PC-9 (cell line): ENCODE data around the gene ASTL. TPM values are rescaled to one million over a fixed set of nuclear protein-coding genes. Genes with fewer than 3 reads are reported as not detected.

Source experiments
- BruUV-seq: library from RNA; stranded (reverse); fragments of 400-500 nt; replicated peaks from 2 replicates; lab custom pipeline; 2021; lab: Mats Ljungman, UMichigan
- CTCF ChIA-PET: fragments of 300-600 bp; sonication (Branson Sonifier 250); formaldehyde crosslinking; loops from one replicate; lab custom pipeline; 2022; ENCODE audit warnings: antibody characterized with exemption; lab: Charles Lee
- POLR2A ChIA-PET: fragments of 300-600 bp; sonication (Branson Sonifier 250); formaldehyde crosslinking; loops from one replicate; lab custom pipeline; 2022; ENCODE audit warnings: antibody characterized with exemption; ENCODE audit not compliant: unreplicated experiment; lab: Charles Lee
- DNase-seq, 2 experiments: peaks; one replicate each; pipeline versions ENCODE4 v3.0.0 to v3.0.0-alpha.2; 2015 to 2022; ENCODE audit warnings: mixed read lengths in 1 of 2
- H2AFZ ChIP-seq: fragments of 200-600 bp; sonication (generic); 2 replicates; pipeline ENCODE4 v1.8.1; 2017; ENCODE audit warnings: antibody characterized with exemption
- H3F3A ChIP-seq: fragments of 200-600 bp; sonication (generic); 2 replicates; pipeline ENCODE4 v1.8.1; 2017; ENCODE audit warnings: antibody characterized with exemption, mild to moderate bottlenecking, low read depth; ENCODE audit not compliant: insufficient read depth
- H3K27ac ChIP-seq: fragments of 200-600 bp; sonication (generic); 2 replicates; pipeline ENCODE4 v1.6.1; 2016; ENCODE audit warnings: mixed run types
- H3K27me3 ChIP-seq: fragments of 200-600 bp; sonication (generic); 2 replicates; pipeline ENCODE4 v1.6.1; 2016; ENCODE audit warnings: low read depth, mixed run types; ENCODE audit not compliant: insufficient read depth
- H3K36me3 ChIP-seq: fragments of 200-600 bp; sonication (generic); 2 replicates; pipeline ENCODE4 v1.6.1; 2016; ENCODE audit warnings: low read depth, mixed run types
- H3K4me1 ChIP-seq: fragments of 200-600 bp; sonication (generic); replicated peaks from 2 replicates; pipeline ENCODE4 v1.6.1; 2016; ENCODE audit warnings: mixed run types; ENCODE audit not compliant: insufficient read depth
- H3K4me2 ChIP-seq: fragments of 200-600 bp; sonication (generic); 2 replicates; pipeline ENCODE4 v1.6.1; 2017; ENCODE audit warnings: mixed run types
- H3K4me3 ChIP-seq: fragments of 200-600 bp; sonication (generic); 2 replicates; pipeline ENCODE4 v1.6.1; 2016; ENCODE audit warnings: mixed run types
- H3K79me2 ChIP-seq: fragments of 200-600 bp; sonication (generic); 2 replicates; pipeline ENCODE4 v1.6.1; 2017; ENCODE audit warnings: low read depth, mixed run types
- H3K9me2 ChIP-seq: fragments of 200-600 bp; sonication (generic); 2 replicates; pipeline ENCODE4 v1.8.1; 2017; ENCODE audit warnings: mild to moderate bottlenecking; ENCODE audit not compliant: insufficient read depth
- H3K9me3 ChIP-seq: fragments of 200-600 bp; sonication (generic); 2 replicates; pipeline ENCODE4 v1.8.1; 2016; ENCODE audit warnings: low read depth; ENCODE audit not compliant: insufficient read depth
- H4K20me1 ChIP-seq: fragments of 200-600 bp; sonication (generic); 2 replicates; pipeline ENCODE4 v1.8.1; 2017; ENCODE audit not compliant: insufficient read depth
- CTCF ChIP-seq: fragments of 200-600 bp; sonication (generic); conservative IDR thresholded peaks from 2 replicates; pipeline ENCODE4 v1.6.1; 2017; ENCODE audit warnings: mixed run types, antibody characterized with exemption, mild to moderate bottlenecking, moderate library complexity
- EZH2 ChIP-seq: fragments of 200-600 bp; sonication (generic); IDR thresholded peaks from 2 replicates; pipeline ENCODE4 v1.8.0; 2017; ENCODE audit warnings: antibody characterized with exemption, low read depth
- intact Hi-C: fragments of 100-400 bp; cut with micrococcal nuclease; formaldehyde crosslinking; loops from one replicate; pipeline ENCODE4 v1.10.0; 2022; ENCODE audit not compliant: unreplicated experiment
- total RNA-seq: library from RNA; stranded (reverse); gene quantifications from 2 replicates; pipeline ENCODE4 v1.2.3, GENCODE V29; 2021

The ASTL gene
- total RNA-seq, 1 experiment from 2014 or later = not detected

GRCh38 chr2:96164459-96165184 lies 26.3 kb upstream of the ASTL start:
- H2AFZ ChIP-seq = no peak overlapping the region
- H3K9me2 ChIP-seq = no peaks in the 10 kb centered on the region
- no peak overlapping the region for H3K4me2 ChIP-seq
- H3K79me2 ChIP-seq = no peaks in the 10 kb centered on the region
- no TSS peak for BruUV-seq
- DNase-seq = no peak
- no peaks in the 10 kb centered on the region for H3K9me3 ChIP-seq
- no peaks in the 10 kb centered on the region for H4K20me1 ChIP-seq
- peaks cover 2% of the 10 kb centered on the region; the same call in 1 of the 2 replicates for H3K27me3 ChIP-seq
- H3K4me1 ChIP-seq = no peaks in the 10 kb centered on the region
- ChIA-PET POLR2A (no interaction called here), CTCF (no interaction called here)
- no peak for TF ChIP-seq EZH2
- TF ChIP-seq CTCF = no peak
- no peak overlapping the region for H3K4me3 ChIP-seq
- intact Hi-C loops = no loop called here
- H3F3A ChIP-seq = no peaks in the 10 kb centered on the region
- no peak overlapping the region for H3K27ac ChIP-seq
- H3K36me3 ChIP-seq = no peaks in the 10 kb centered on the region

- Histone ChIP-seq H3K79me2 (no peaks in the 10 kb centered on the region), H3K4me2 (no peak overlapping the region), H3K4me1 (no peaks in the 10 kb centered on the region), H3K4me3 (no peak overlapping the region), H3K27ac (no peak overlapping the region), H3K9me3 (no peaks in the 10 kb centered on the region), H3K36me3 (no peaks in the 10 kb centered on the region), H3K27me3 (peaks cover 8% of the 10 kb centered on the region; the same call in 1 of the 2 replicates), H3F3A (no peaks in the 10 kb centered on the region), H4K20me1 (no peaks in the 10 kb centered on the region), H2AFZ (no peak overlapping the region), H3K9me2 (no peaks in the 10 kb centered on the region)
- intact Hi-C loops = no loop called here
- DNase-seq = no peak
- no peak for TF ChIP-seq CTCF
- TF ChIP-seq EZH2 = no peak
- no TSS peak for BruUV-seq
- ChIA-PET POLR2A (no interaction called here), CTCF (no interaction called here)
These were observed 25.6 kb upstream of the ASTL start for GRCh38 chr2:96163768-96164429.

- Histone ChIP-seq H2AFZ (no peak overlapping the region), H3K9me3 (no peaks in the 10 kb centered on the region), H3F3A (no peaks in the 10 kb centered on the region), H3K27ac (no peak overlapping the region), H3K4me3 (no peak overlapping the region), H3K4me1 (no peaks in the 10 kb centered on the region), H3K79me2 (no peaks in the 10 kb centered on the region), H3K9me2 (no peaks in the 10 kb centered on the region), H3K27me3 (peaks cover 13% of the 10 kb centered on the region; the same call in 1 of the 2 replicates), H4K20me1 (no peaks in the 10 kb centered on the region), H3K36me3 (no peaks in the 10 kb centered on the region), H3K4me2 (no peak overlapping the region)
- CTCF ChIA-PET = no interaction called here
- BruUV-seq = no TSS peak
- DNase-seq = no peak
- TF ChIP-seq EZH2 (no peak), CTCF (no peak)
- intact Hi-C loops = no loop called here
- POLR2A ChIA-PET = no interaction called here
These were observed 25.1 kb upstream of the ASTL start for GRCh38 chr2:96163415-96163767.
